Type B pancreatic cell (in vitro differentiated cells): Measurements from ENCODE around the gene GLIPR2. TPM values are rescaled to one million over a fixed set of nuclear protein-coding genes. Genes with fewer than 3 reads are reported as not detected.

ENCODE experiments used
- DNase-seq: peaks from one replicate; pipeline ENCODE4 v3.0.0; 2021; ENCODE audit warnings: mixed read lengths; ENCODE audit not compliant: unreplicated experiment; ENCODE audit errors: extremely low spot score
- H3K27ac Mint-ChIP-seq: 2 replicates; pipeline ENCODE4 v1.8.0; 2021; ENCODE audit warnings: mild to moderate bottlenecking, mixed read lengths
- H3K27me3 Mint-ChIP-seq: 2 replicates; pipeline ENCODE4 v1.8.0; 2021; ENCODE audit warnings: mixed read lengths
- H3K36me3 Mint-ChIP-seq: 2 replicates; pipeline ENCODE4 v1.8.0; 2021; ENCODE audit warnings: mixed read lengths
- H3K4me1 Mint-ChIP-seq: one replicate; pipeline ENCODE4 v1.8.0; 2021; ENCODE audit warnings: mixed read lengths; ENCODE audit not compliant: unreplicated experiment
- H3K4me3 Mint-ChIP-seq: 2 replicates; pipeline ENCODE4 v1.8.0; 2021; ENCODE audit warnings: mild to moderate bottlenecking, mixed read lengths
- H3K9me3 Mint-ChIP-seq: 2 replicates; pipeline ENCODE4 v1.8.0; 2021; ENCODE audit warnings: mixed read lengths
- CTCF ChIP-seq: fragments of 200-600 bp; sonication (generic); conservative IDR thresholded peaks from 2 replicates; pipeline ENCODE4 v1.5.0; 2021; ENCODE audit warnings: antibody characterized with exemption, mild to moderate bottlenecking
- total RNA-seq: library from RNA; stranded (reverse); gene quantifications from 2 replicates; pipeline ENCODE4 v1.2.1, GENCODE V29; 2021; ENCODE audit warnings: low replicate concordance

Gene GLIPR2
- total RNA-seq, 1 donor from 2014 or later: 17.8 TPM

GRCh38 chr9:36163049-36163785, 26.7 kb downstream of the GLIPR2 start:
- Mint-ChIP-seq H3K9me3 (peaks cover 4% of the 10 kb centered on the region), H3K27me3 (peaks cover 10% of the 10 kb centered on the region), H3K27ac (peak overlapping the region; percentile 88), H3K4me3 (peak overlapping the region; percentile 41), H3K36me3 (peaks cover 3% of the 10 kb centered on the region), H3K4me1 (peaks cover 39% of the 10 kb centered on the region)
- TF ChIP-seq CTCF: no peak
- peak; percentile 80 for DNase-seq

- peaks cover 10% of the 10 kb centered on the region for H3K27me3 Mint-ChIP-seq
- peaks cover 39% of the 10 kb centered on the region for H3K4me1 Mint-ChIP-seq
- peak overlapping the region; percentile 63 for H3K4me3 Mint-ChIP-seq
- DNase-seq: no peak
- H3K27ac Mint-ChIP-seq: no peak overlapping the region
- H3K36me3 Mint-ChIP-seq: no peaks in the 10 kb centered on the region
- no peaks in the 10 kb centered on the region for H3K9me3 Mint-ChIP-seq
- TF ChIP-seq CTCF: no peak
Observed at GRCh38 chr9:36163786-36164170, 27.2 kb downstream of the GLIPR2 start.

GRCh38 chr9:36164372-36164771, 27.8 kb downstream of the GLIPR2 start:
- TF ChIP-seq CTCF: no peak
- Mint-ChIP-seq H3K27me3 (peaks cover 13% of the 10 kb centered on the region), H3K27ac (no peak overlapping the region)

GRCh38 chr9:36164989-36165388, 28.5 kb downstream of the GLIPR2 start:
- TF ChIP-seq CTCF: no peak
- DNase-seq: no peak
- peaks cover 39% of the 10 kb centered on the region for H3K4me1 Mint-ChIP-seq
- peak overlapping the region; percentile 22 for H3K4me3 Mint-ChIP-seq
- H3K27me3 Mint-ChIP-seq: peaks cover 13% of the 10 kb centered on the region
- no peaks in the 10 kb centered on the region for H3K36me3 Mint-ChIP-seq
- H3K27ac Mint-ChIP-seq: no peak overlapping the region
- H3K9me3 Mint-ChIP-seq: no peaks in the 10 kb centered on the region

More at GRCh38 chr9:36164372-36164771, 27.8 kb downstream of the GLIPR2 start:
- Mint-ChIP-seq H3K36me3 (no peaks in the 10 kb centered on the region), H3K4me3 (no peak overlapping the region), H3K4me1 (peaks cover 39% of the 10 kb centered on the region), H3K9me3 (no peaks in the 10 kb centered on the region)
- no peak for DNase-seq

- Mint-ChIP-seq H3K9me3 (no peaks in the 10 kb centered on the region), H3K27ac (no peak overlapping the region), H3K4me3 (no peak overlapping the region), H3K27me3 (peaks cover 13% of the 10 kb centered on the region), H3K36me3 (no peaks in the 10 kb centered on the region), H3K4me1 (peaks cover 39% of the 10 kb centered on the region)
- no peak for DNase-seq
- TF ChIP-seq CTCF: no peak
Observed at GRCh38 chr9:36165826-36166167, 29.3 kb downstream of the GLIPR2 start.
